ENCODE measurements around the gene SNX14.

The SNX14 gene

GRCh38 chr6:85465762-85466161, 127.9 kb downstream of the SNX14 start:
- WGBS (ENCODE audit: insufficient coverage), result 92% methylated on average over 2 of the region's 2 CpGs
- no peaks in the 10 kb centered on the region for H3K9me3 ChIP-seq (ENCODE audit: control extremely low read depth in 1 of 5, control insufficient read depth in 4 of 5, insufficient read depth in 2 of 5, low read depth in 1 of 5, low read length in 4 of 5)
- peaks cover 0 to 9% (median 0%) of the 10 kb centered on the region in 5 experiments for H3K27me3 ChIP-seq (replicated peaks in 2 of 5; ENCODE audit: control insufficient read depth in 4 of 5, insufficient read depth in 5 of 5, low read length in 4 of 5)
- H3K4me1 ChIP-seq (ENCODE audit: control extremely low read depth in 1 of 4, control insufficient read depth in 4 of 4, insufficient read depth in 4 of 4, low read length in 3 of 4), result peaks cover 9 to 28% (median 24%) of the 10 kb centered on the region in 4 experiments
- ChIA-PET CTCF (interaction anchor here (4.8 kb wide), 1 partner anchor 17 kb away, joined by 37 read pairs; no protein-coding TSS in a partner anchor), POLR2A (no interaction called here)
- no peaks in the 10 kb centered on the region for H3K36me3 ChIP-seq (ENCODE audit: control insufficient read depth in 4 of 4, insufficient read depth in 4 of 4, low read length in 3 of 4)
- H3K4me3 ChIP-seq (ENCODE audit: control insufficient read depth in 1 of 7, extremely low read depth in 1 of 7, insufficient read depth in 4 of 7, low read depth in 2 of 7, low read length in 6 of 7), result no peak overlapping the region
- H3K27ac ChIP-seq (ENCODE audit: insufficient read depth in 1 of 2, low read depth in 1 of 2, low read length in 2 of 2, poor library complexity in 1 of 2, severe bottlenecking in 2 of 2), result no peak overlapping the region
- DNase-seq, result no peak

GRCh38 chr6:85464722-85465150, 128.9 kb downstream of the SNX14 start:
- Histone ChIP-seq H3K36me3 (ENCODE audit: control insufficient read depth in 4 of 4, insufficient read depth in 4 of 4, low read length in 3 of 4) (no peaks in the 10 kb centered on the region), H3K9me3 (ENCODE audit: control extremely low read depth in 1 of 5, control insufficient read depth in 4 of 5, insufficient read depth in 2 of 5, low read depth in 1 of 5, low read length in 4 of 5) (no peaks in the 10 kb centered on the region), H3K27me3 (replicated peaks in 2 of 5; ENCODE audit: control insufficient read depth in 4 of 5, insufficient read depth in 5 of 5, low read length in 4 of 5) (peaks cover 0 to 9% (median 0%) of the 10 kb centered on the region in 5 experiments), H3K4me3 (ENCODE audit: control insufficient read depth in 1 of 7, extremely low read depth in 1 of 7, insufficient read depth in 4 of 7, low read depth in 2 of 7, low read length in 6 of 7) (no peak overlapping the region), H3K4me1 (ENCODE audit: control extremely low read depth in 1 of 4, control insufficient read depth in 4 of 4, insufficient read depth in 4 of 4, low read length in 3 of 4) (peaks cover 12 to 34% (median 28%) of the 10 kb centered on the region in 4 experiments), H3K27ac (ENCODE audit: insufficient read depth in 1 of 2, low read depth in 1 of 2, low read length in 2 of 2, poor library complexity in 1 of 2, severe bottlenecking in 2 of 2) (no peak overlapping the region)
- WGBS (ENCODE audit: insufficient coverage), result 93% methylated on average over 2 of the region's 4 CpGs
- ChIA-PET POLR2A (no interaction called here), CTCF (interaction anchor here (0.8 to 4.8 kb wide), 4 partner anchors 9 to 18 kb away, joined by 3 to 37 read pairs (median 9); partner anchors contain the start of gene NT5E)
- DNase-seq, result peak in 2 of 3 donors; percentile 37 to 40

- 20% methylated on average over 1 of the region's 4 CpGs for WGBS (ENCODE audit: insufficient coverage)
- no peak overlapping the region for H3K4me3 ChIP-seq (ENCODE audit: control insufficient read depth in 1 of 7, extremely low read depth in 1 of 7, insufficient read depth in 4 of 7, low read depth in 2 of 7, low read length in 6 of 7)
- peaks cover 0 to 9% (median 0%) of the 10 kb centered on the region in 5 experiments for H3K27me3 ChIP-seq (replicated peaks in 2 of 5; ENCODE audit: control insufficient read depth in 4 of 5, insufficient read depth in 5 of 5, low read length in 4 of 5)
- H3K9me3 ChIP-seq (ENCODE audit: control extremely low read depth in 1 of 5, control insufficient read depth in 4 of 5, insufficient read depth in 2 of 5, low read depth in 1 of 5, low read length in 4 of 5), result no peaks in the 10 kb centered on the region
- peak; percentile 51 to 81 (median 75) for DNase-seq
- H3K36me3 ChIP-seq (ENCODE audit: control insufficient read depth in 4 of 4, insufficient read depth in 4 of 4, low read length in 3 of 4), result no peaks in the 10 kb centered on the region
- peaks cover 12 to 34% (median 28%) of the 10 kb centered on the region in 4 experiments for H3K4me1 ChIP-seq (ENCODE audit: control extremely low read depth in 1 of 4, control insufficient read depth in 4 of 4, insufficient read depth in 4 of 4, low read length in 3 of 4)
- ChIA-PET CTCF (interaction anchor here (0.8 to 4.8 kb wide), 4 partner anchors 9 to 19 kb away, joined by 3 to 37 read pairs (median 9); partner anchors contain the start of gene NT5E), POLR2A (interaction anchor here (0.6 kb wide), 2 partner anchors 911 to 1536 kb away, joined by 3 read pairs; no protein-coding TSS in a partner anchor)
- H3K27ac ChIP-seq (ENCODE audit: insufficient read depth in 1 of 2, low read depth in 1 of 2, low read length in 2 of 2, poor library complexity in 1 of 2, severe bottlenecking in 2 of 2), result no peak overlapping the region
Observed at GRCh38 chr6:85464260-85464644, 129.4 kb downstream of the SNX14 start.

GRCh38 chr6:85463621-85464259, 129.9 kb downstream of the SNX14 start:
- POLR2A ChIA-PET, result interaction anchor here (0.6 kb wide), 2 partner anchors 910 to 1535 kb away, joined by 3 read pairs; no protein-coding TSS in a partner anchor
- no peak overlapping the region for H3K4me3 ChIP-seq (ENCODE audit: control insufficient read depth in 1 of 7, extremely low read depth in 1 of 7, insufficient read depth in 4 of 7, low read depth in 2 of 7, low read length in 6 of 7)
- CTCF ChIA-PET, result interaction anchor here (0.8 to 4.8 kb wide), 4 partner anchors 8 to 19 kb away, joined by 3 to 37 read pairs (median 8); partner anchors contain the start of gene NT5E
- H3K9me3 ChIP-seq (ENCODE audit: control extremely low read depth in 1 of 5, control insufficient read depth in 4 of 5, insufficient read depth in 2 of 5, low read depth in 1 of 5, low read length in 4 of 5), result no peaks in the 10 kb centered on the region
- H3K4me1 ChIP-seq (ENCODE audit: control extremely low read depth in 1 of 4, control insufficient read depth in 4 of 4, insufficient read depth in 4 of 4, low read length in 3 of 4), result peaks cover 12 to 34% (median 28%) of the 10 kb centered on the region in 4 experiments
- H3K27me3 ChIP-seq (replicated peaks in 2 of 5; ENCODE audit: control insufficient read depth in 4 of 5, insufficient read depth in 5 of 5, low read length in 4 of 5), result peaks cover 0 to 9% (median 0%) of the 10 kb centered on the region in 5 experiments
- H3K36me3 ChIP-seq (ENCODE audit: control insufficient read depth in 4 of 4, insufficient read depth in 4 of 4, low read length in 3 of 4), result no peaks in the 10 kb centered on the region
- 79% methylated on average over 3 of the region's 4 CpGs for WGBS (ENCODE audit: insufficient coverage)
- no peak for DNase-seq
- no peak overlapping the region for H3K27ac ChIP-seq (ENCODE audit: insufficient read depth in 1 of 2, low read depth in 1 of 2, low read length in 2 of 2, poor library complexity in 1 of 2, severe bottlenecking in 2 of 2)

DNA sequence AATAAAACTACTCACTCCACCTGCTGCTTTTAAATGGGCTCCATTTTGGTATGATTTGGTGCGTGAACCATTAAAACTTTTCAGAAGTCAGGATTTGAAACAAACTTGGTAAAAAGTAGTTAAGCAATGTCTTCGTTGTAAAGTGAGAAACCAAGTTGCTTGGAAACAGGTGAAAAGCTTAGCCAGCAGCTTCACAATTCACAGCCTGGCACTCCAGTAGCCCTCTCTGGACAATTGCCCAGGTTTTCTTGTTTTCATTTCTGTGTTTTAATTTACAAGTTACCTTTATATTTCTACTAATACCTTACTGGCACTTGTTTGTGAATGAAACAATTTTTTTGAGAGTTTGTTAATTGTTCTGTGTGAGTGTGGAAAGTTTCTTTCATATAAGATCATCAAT, 131.0 kb downstream of the SNX14 start:
- Histone ChIP-seq H3K4me3 (ENCODE audit: control insufficient read depth in 1 of 7, extremely low read depth in 1 of 7, insufficient read depth in 4 of 7, low read depth in 2 of 7, low read length in 6 of 7) (no peak overlapping the region), H3K9me3 (ENCODE audit: control extremely low read depth in 1 of 5, control insufficient read depth in 4 of 5, insufficient read depth in 2 of 5, low read depth in 1 of 5, low read length in 4 of 5) (no peaks in the 10 kb centered on the region), H3K27ac (ENCODE audit: insufficient read depth in 1 of 2, low read depth in 1 of 2, low read length in 2 of 2, poor library complexity in 1 of 2, severe bottlenecking in 2 of 2) (no peak overlapping the region), H3K27me3 (replicated peaks in 2 of 5; ENCODE audit: control insufficient read depth in 4 of 5, insufficient read depth in 5 of 5, low read length in 4 of 5) (peaks cover 0 to 5% (median 0%) of the 10 kb centered on the region in 5 experiments), H3K36me3 (ENCODE audit: control insufficient read depth in 4 of 4, insufficient read depth in 4 of 4, low read length in 3 of 4) (no peaks in the 10 kb centered on the region), H3K4me1 (ENCODE audit: control extremely low read depth in 1 of 4, control insufficient read depth in 4 of 4, insufficient read depth in 4 of 4, low read length in 3 of 4) (peaks cover 12 to 44% (median 35%) of the 10 kb centered on the region in 4 experiments)
- 80% methylated on average over 2 of the region's 2 CpGs for WGBS (ENCODE audit: insufficient coverage)
- CTCF ChIA-PET, result interaction anchor here (0.9 to 4.8 kb wide), 4 partner anchors 13 to 32 kb away, joined by 3 to 37 read pairs (median 9); partner anchors contain the start of gene NT5E
- POLR2A ChIA-PET, result interaction anchor here (0.6 kb wide), 1 partner anchor 58 kb away, joined by 3 read pairs; no protein-coding TSS in a partner anchor
- DNase-seq, result no peak

GRCh38 chr6:85461798-85462170, 131.9 kb downstream of the SNX14 start:
- Histone ChIP-seq H3K27me3 (replicated peaks in 2 of 5; ENCODE audit: control insufficient read depth in 4 of 5, insufficient read depth in 5 of 5, low read length in 4 of 5) (peaks cover 0 to 12% (median 3%) of the 10 kb centered on the region in 5 experiments), H3K4me3 (ENCODE audit: control insufficient read depth in 1 of 7, extremely low read depth in 1 of 7, insufficient read depth in 4 of 7, low read depth in 2 of 7, low read length in 6 of 7) (peak overlapping the region in 1 of 7 experiments; percentile 27), H3K36me3 (ENCODE audit: control insufficient read depth in 4 of 4, insufficient read depth in 4 of 4, low read length in 3 of 4) (no peaks in the 10 kb centered on the region), H3K4me1 (ENCODE audit: control extremely low read depth in 1 of 4, control insufficient read depth in 4 of 4, insufficient read depth in 4 of 4, low read length in 3 of 4) (peaks cover 12 to 44% (median 35%) of the 10 kb centered on the region in 4 experiments), H3K9me3 (ENCODE audit: control extremely low read depth in 1 of 5, control insufficient read depth in 4 of 5, insufficient read depth in 2 of 5, low read depth in 1 of 5, low read length in 4 of 5) (no peaks in the 10 kb centered on the region), H3K27ac (ENCODE audit: insufficient read depth in 1 of 2, low read depth in 1 of 2, low read length in 2 of 2, poor library complexity in 1 of 2, severe bottlenecking in 2 of 2) (peak overlapping the region in 1 of 2 experiments; percentile 1)
- 9% methylated on average over 1 of the region's 4 CpGs for WGBS (ENCODE audit: insufficient coverage)
- DNase-seq, result peak in 2 of 3 donors; percentile 75 to 80
- POLR2A ChIA-PET, result no interaction called here
- CTCF ChIA-PET, result interaction anchor here (1.0 to 4.8 kb wide), 5 partner anchors 12 to 33 kb away, joined by 3 to 37 read pairs (median 4); partner anchors contain the start of gene NT5E

All from common myeloid progenitor, CD34-positive (primary cell).